ENCODE data around the gene ABHD15.

ABHD15 gene, protein sequence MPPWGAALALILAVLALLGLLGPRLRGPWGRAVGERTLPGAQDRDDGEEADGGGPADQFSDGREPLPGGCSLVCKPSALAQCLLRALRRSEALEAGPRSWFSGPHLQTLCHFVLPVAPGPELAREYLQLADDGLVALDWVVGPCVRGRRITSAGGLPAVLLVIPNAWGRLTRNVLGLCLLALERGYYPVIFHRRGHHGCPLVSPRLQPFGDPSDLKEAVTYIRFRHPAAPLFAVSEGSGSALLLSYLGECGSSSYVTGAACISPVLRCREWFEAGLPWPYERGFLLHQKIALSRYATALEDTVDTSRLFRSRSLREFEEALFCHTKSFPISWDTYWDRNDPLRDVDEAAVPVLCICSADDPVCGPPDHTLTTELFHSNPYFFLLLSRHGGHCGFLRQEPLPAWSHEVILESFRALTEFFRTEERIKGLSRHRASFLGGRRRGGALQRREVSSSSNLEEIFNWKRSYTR

DNA sequence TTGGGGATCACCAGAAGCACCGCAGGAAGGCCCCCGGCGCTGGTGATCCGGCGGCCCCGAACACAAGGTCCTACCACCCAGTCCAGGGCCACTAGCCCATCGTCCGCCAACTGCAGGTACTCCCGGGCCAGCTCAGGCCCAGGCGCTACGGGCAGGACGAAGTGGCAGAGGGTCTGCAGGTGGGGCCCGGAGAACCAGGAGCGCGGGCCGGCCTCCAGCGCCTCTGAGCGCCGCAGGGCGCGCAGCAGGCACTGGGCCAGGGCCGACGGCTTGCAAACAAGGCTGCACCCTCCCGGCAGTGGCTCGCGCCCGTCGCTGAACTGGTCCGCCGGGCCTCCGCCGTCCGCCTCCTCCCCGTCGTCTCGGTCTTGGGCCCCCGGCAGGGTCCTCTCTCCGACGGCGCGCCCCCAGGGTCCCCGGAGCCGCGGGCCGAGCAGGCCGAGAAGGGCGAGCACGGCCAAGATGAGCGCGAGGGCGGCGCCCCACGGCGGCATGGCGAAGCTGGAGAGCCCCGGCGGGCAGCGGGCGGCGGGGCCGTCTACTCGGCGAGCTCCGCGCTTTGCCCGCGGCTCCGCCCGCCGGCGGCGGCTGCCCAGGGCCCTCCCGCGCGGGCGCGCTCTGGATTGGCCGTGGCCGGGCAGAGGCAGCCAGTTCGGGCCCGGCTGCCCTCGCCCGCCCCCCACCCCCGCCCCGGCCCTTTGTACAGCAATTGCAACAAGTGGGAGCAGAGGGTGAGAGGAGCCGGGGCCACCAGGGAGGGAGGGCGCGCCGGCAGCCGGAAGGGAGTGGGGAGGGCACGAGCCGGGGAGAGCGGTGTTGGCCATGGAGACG is at the start of gene ABHD15:
TSS of gene ABHD15 (minus strand) at position 565 of the 831 bp plus-strand sequence. CDS start at position 494, 71 bp downstream.
- no peak for TF ChIP-seq GATA3 (IDR thresholded peaks at IDR 0.05; ENCODE audit: low read depth, low read length)
- no peak for TF ChIP-seq GATA2 (IDR thresholded peaks at IDR 0.05; ENCODE audit: low read depth, low read length)

DNA sequence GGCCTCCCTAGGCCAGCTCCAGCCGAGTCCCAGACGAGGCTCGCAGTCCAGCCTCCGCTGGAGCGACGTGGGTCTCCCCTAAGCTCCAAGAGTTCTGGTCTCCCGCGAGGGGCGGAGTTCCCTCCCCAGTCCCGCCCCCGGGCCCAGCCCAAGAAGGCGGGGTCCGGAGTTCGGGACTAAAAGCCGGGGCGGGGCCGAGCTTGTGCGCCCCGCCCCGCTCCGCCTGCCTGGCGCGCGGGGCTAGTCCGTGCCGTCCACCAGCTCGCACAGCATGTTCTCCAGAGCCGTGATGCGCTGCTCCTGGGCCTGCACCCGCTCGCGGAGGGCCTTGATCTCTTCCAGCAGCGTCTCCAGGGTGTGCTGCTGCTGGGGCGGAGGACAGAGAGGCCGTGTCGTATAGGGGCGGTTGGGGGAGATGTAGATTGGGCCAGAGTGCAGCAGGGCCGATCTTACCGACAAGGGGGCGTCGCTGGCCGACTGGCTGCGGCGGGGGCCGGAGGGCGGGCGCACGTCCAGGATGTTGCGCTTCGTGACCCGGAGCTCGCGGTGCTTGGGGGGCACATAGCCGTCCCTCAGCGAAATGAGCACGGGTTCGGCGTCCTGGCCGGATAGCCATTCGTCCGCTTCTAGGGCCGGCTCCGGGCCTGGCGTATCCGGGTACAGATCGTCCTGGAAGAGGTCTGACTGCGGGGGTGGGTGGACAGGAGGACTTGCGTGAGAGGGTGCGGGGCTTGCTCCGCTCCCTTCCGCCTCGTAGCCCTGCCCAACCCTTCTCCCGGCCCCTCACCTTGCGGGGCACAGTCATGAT is 48.9 kb upstream of the ABHD15 start:
- TF ChIP-seq GATA2 (IDR thresholded peaks at IDR 0.05; ENCODE audit: low read depth, low read length), result no peak
- TF ChIP-seq GATA3 (IDR thresholded peaks at IDR 0.05; ENCODE audit: low read depth, low read length), result no peak

DNA sequence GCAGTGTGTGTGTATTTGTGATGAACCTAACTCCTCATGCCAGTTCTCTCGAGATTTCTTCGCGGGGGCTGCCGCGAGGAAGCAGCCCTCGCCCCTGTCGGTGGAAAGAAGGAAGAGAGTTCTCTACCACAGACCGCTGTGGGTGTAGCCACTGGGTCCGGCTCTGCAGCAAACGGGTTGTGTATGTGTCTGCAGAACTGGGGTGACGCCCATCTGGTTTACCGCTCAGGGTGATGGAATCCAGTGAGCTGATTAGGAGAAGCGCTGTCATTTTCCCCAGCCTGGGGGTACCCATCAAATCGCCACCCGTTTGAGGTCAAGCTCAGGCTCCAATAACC is 48.2 kb upstream of the ABHD15 start:
- TF ChIP-seq GATA3 (IDR thresholded peaks at IDR 0.05; ENCODE audit: low read depth, low read length) (no peak), GATA2 (IDR thresholded peaks at IDR 0.05; ENCODE audit: low read depth, low read length) (no peak)

DNA sequence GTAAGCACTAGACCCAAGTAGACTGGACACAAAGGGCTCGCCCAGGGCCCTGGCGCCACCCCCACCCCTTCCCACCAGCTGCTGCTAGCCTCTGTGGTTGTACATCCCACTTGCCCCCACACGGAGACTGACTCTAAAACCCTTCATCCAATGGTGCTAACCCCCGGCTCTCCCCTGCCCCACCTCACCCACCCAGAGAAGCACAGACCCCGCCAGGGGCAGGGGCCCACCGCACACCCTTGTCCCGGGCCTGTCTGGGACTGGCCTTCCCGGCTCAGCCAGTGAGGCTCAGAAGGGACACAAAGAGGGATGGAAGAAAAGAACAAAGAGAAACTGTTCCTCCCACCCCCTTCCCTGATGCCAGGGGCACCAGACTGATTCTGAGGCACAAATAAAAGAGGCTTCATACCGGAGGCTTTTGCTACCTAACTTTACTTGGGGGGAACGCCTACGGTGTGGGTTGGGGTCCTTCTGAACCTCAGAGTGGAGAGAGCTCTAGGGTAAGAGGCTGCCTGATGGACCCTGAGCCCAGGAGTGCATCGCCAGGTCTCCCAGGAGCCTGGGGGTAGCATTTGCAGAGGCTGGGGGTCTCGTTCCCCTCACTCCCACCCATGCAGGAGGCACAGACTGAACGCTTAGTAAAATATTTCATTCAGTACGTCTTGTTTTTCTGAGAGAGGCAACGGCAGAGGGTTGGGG is 47.7 kb upstream of the ABHD15 start:
- TF ChIP-seq GATA2 (IDR thresholded peaks at IDR 0.05; ENCODE audit: low read depth, low read length) (no peak), GATA3 (IDR thresholded peaks at IDR 0.05; ENCODE audit: low read depth, low read length) (no peak)

DNA sequence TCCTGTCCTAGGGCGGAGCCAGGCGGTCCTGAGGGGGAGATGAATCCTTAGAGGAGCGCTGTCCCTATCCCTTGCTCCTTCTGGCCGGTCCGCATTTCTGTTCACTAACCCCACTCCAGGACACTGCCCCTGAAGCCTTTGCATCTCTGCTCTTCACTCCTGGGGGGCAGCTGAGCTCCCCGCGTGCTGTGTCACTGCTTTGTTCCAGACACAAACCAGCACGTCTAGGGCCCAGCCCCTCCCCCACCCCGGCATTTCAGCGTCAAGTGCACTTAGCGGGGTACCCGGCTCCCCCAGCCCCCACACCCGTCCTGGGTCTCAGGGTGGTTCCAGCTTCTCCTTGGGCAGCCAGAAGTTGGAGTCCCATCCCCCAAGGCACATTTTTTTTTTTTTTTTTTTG is 47.0 kb upstream of the ABHD15 start:
- TF ChIP-seq GATA2 (IDR thresholded peaks at IDR 0.05; ENCODE audit: low read depth, low read length), result no peak
- no peak for TF ChIP-seq GATA3 (IDR thresholded peaks at IDR 0.05; ENCODE audit: low read depth, low read length)

DNA sequence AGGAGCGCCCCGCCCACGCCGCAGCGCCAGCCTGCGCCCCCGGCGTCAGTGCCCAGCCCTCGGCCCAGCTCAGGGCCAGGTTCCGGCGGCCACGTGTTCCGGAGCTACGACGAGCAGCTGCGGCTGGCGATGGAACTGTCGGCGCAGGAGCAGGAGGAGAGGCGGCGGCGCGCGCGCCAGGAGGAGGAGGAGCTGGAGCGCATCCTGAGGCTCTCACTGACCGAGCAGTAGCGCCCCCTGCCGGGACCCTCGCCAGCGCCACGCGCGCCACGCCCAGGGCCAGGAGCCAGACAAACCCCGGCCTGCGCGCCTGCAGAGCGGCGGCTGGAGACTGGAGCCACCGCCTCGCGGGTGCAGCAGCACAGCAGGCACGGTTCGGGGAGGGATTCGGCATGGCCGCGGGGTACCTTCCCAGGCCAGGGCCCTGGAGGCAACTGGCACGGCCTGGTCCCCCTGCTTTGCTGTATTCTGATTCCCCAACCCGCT is 46.6 kb upstream of the ABHD15 start:
- no peak for TF ChIP-seq GATA3 (IDR thresholded peaks at IDR 0.05; ENCODE audit: low read depth, low read length)
- TF ChIP-seq GATA2 (IDR thresholded peaks at IDR 0.05; ENCODE audit: low read depth, low read length), result no peak

DNA sequence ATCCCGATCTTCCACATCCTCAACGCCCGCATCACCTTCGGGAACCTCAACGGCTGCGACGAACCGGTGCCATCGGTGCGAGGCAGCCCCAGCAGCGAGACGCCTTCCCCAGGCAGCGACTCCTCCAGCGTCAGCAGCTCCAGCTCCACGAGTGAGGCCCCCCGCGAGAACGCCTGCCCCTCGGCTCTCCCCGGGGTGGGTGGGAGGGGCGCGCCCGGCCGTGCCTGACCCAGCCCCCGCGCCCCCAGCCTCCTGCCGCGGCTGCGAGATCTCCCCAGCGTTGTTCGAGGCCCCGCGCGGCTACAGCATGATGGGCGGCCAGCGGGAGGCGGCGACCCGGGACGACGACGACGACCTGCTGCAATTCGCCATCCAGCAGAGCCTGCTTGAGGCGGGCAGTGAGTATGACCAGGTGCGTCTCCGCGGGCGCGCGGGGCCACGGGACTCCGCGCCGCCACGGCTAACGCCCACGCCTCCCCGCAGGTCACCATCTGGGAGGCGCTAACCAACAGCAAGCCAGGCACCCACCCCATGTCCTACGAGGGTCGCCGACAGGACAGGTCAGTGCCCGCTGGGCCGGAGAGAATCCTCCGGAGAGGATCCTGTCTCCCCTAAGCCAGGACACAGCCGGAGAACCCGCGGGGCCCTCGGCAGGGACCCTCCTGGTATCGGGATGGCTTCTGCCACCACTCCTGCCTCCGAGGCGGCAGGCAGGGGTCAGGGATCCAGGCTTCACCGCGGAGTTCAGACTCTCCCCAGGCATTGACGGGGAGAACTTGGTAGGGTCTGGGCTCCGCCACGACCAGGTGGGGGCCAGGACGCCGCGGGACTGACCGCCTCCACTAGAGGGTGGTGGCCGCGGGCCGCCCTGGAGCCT is 45.8 kb upstream of the ABHD15 start:
- TF ChIP-seq GATA2 (IDR thresholded peaks at IDR 0.05; ENCODE audit: low read depth, low read length) (no peak), GATA3 (IDR thresholded peaks at IDR 0.05; ENCODE audit: low read depth, low read length) (no peak)

DNA sequence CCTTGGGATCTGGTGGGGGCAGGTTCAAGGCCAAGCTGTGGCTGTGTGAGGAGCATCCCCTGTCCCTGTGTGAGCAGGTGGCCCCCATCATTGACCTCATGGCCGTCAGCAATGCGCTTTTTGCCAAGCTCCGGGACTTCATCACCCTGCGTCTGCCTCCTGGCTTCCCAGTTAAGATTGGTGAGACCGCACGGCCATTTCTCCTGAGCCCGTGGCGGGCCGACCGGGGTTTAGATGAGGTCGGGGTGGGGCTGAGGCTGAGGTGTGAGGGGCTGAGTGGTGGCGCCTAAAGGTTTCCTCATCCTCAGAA is 45.2 kb upstream of the ABHD15 start:
- TF ChIP-seq GATA2 (IDR thresholded peaks at IDR 0.05; ENCODE audit: low read depth, low read length) (no peak), GATA3 (IDR thresholded peaks at IDR 0.05; ENCODE audit: low read depth, low read length) (no peak)

DNA sequence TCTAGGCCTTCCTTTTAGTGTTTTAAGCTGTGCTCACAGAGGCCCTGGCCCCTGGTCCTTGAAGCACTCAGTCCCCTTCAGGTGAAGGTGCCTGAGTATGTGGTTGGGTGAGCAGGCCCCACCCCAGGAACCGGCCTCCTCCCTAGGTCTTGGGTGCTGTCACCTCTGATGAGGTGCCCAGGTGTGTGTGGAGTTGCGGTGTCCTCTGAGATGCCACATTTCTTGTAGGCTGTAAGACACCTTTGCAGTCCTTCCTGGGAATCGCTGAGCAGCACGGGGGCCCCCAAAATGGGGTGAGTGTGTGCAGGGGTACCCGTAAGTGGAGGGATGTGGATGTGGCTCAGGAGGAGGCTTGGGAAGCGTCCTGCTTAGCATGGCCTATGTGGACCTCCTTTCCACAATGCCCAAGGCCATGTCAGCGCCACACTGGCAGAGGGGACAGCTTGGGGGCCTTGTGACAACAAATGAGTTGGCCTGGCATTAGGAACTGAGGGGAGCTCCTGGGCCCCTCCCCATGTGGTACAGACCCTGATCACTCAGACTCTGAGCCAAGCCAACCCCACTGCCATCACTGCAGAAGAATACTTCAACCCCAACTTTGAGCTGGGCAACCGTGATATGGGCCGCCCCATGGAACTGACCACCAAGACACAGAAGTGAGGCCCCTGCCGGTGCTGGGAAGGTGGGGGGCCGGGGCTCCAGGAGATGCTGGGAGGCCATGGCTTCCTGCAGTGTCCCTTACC is 44.7 kb upstream of the ABHD15 start:
- no peak for TF ChIP-seq GATA2 (IDR thresholded peaks at IDR 0.05; ENCODE audit: low read depth, low read length)
- TF ChIP-seq GATA3 (IDR thresholded peaks at IDR 0.05; ENCODE audit: low read depth, low read length), result no peak

DNA sequence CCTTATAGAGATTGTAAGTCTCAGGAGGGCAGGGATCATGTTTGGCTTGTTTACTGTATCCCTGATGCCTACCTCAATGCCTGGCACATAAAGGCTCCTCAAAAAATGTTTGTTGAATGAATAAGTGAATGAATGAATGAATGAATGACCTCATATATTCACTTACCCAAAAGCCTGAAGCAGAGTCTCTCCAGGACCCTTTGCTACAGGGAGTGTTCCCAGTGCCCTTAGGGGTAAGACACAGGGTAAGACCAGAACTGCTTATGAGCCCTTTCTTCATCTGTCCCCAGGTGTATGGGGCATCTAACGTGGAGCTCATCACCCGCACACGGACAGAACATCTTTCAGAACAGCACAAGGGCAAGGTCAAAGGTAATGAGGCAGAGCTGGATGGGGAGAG is 43.6 kb upstream of the ABHD15 start:
- no peak for TF ChIP-seq GATA3 (IDR thresholded peaks at IDR 0.05; ENCODE audit: low read depth, low read length)
- no peak for TF ChIP-seq GATA2 (IDR thresholded peaks at IDR 0.05; ENCODE audit: low read depth, low read length)

DNA sequence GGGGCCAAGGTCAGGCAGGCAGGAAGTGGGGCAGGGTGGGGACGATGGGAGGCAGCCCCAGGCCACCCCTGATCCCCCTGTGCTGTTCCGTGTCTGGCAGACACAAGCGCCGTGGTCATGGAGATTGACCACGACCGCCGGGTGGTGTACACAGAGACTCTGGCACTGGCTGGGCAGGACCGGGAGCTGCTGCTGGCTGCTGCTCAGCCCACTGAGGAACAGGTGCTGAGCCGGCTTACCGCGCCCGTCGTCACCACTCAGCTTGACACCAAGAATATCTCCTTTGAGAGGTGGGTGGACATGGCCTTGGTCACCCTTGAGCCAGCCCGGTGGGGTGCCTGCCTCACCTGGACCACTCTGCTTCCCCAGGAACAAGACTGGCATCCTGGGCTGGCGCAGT is 42.1 kb upstream of the ABHD15 start:
- no peak for TF ChIP-seq GATA3 (IDR thresholded peaks at IDR 0.05; ENCODE audit: low read depth, low read length)
- TF ChIP-seq GATA2 (IDR thresholded peaks at IDR 0.05; ENCODE audit: low read depth, low read length), result no peak
